K562 (cell line): Measurements from ENCODE around the gene CUL3. TPM values are rescaled to one million over a fixed set of nuclear protein-coding genes. Genes with fewer than 3 reads are reported as not detected.

ENCODE experiments used
- ATAC-seq: fragments of 200-7000 bp; cut with Tn5 transposase; 3 replicates; pipeline ENCODE4 v1.9.1; 2020; ENCODE audit warnings: moderate library complexity
- BruUV-seq: library from RNA; stranded (reverse); fragments of 400-500 nt; replicated peaks from 2 replicates; lab custom pipeline; 2021; lab: Mats Ljungman, UMichigan
- CTCF ChIA-PET: fragments of 300-600 bp; formaldehyde crosslinking; extraction: SDS; loops from one replicate; lab custom pipeline; 2021; ENCODE audit warnings: low intra/inter-chr PET ratio; lab: Yijun Ruan, JAX
- POLR2A ChIA-PET: fragments of 300-600, 350-650 bp; sonication (Branson Sonifier 250); formaldehyde crosslinking; extraction: SDS; loops from one replicate; lab custom pipeline; 2021; ENCODE audit warnings: antibody characterized with exemption, inconsistent platforms; lab: Yijun Ruan, JAX
- DNase-seq, 4 experiments: peaks; one replicate each; pipeline versions ENCODE4 v3.0.0 to v3.0.0-alpha.2; 2011 to 2018; ENCODE audit warnings: low spot score in 3 of 4, mixed read lengths in 3 of 4; ENCODE audit errors: extremely low read depth in 1 of 4
- FAIRE-seq: peaks from 2 replicates; lab custom pipeline; 2011; peaks lifted over from hg19 to GRCh38; lab: Jason Lieb, UNC
- H2AFZ ChIP-seq: 2 replicates; pipeline ENCODE4 v1.6.0; 2011; ENCODE audit warnings: low read depth, low read length, control low read depth, inconsistent platforms
- H3K27ac ChIP-seq: fragments of 200-600 bp; 3 replicates; pipeline ENCODE4 v1.8.0; 2011; ENCODE audit warnings: low read depth, mild to moderate bottlenecking, control low read depth, inconsistent platforms, low read length, moderate library complexity, mixed read lengths; ENCODE audit errors: extremely low read depth
- H3K27me3 ChIP-seq, 2 experiments: fragments of 300-600 bp in 1 of 2; 2 replicates in 1 of 2; 3 replicates in 1 of 2; pipeline versions ENCODE4 v1.6.0 to v1.8.0; 2011; ENCODE audit warnings: inconsistent platforms in 2 of 2, low read length in 2 of 2, mild to moderate bottlenecking in 1 of 2, mixed read lengths in 1 of 2, moderate library complexity in 1 of 2; ENCODE audit not compliant: control insufficient read depth in 2 of 2, insufficient read depth in 2 of 2
- H3K36me3 ChIP-seq: fragments of 300-600 bp; 3 replicates; pipeline ENCODE4 v1.8.0; 2011; ENCODE audit warnings: mild to moderate bottlenecking, low read length, inconsistent platforms; ENCODE audit not compliant: control insufficient read depth, insufficient read depth
- H3K4me1 ChIP-seq, 2 experiments: fragments of 200-600 bp in 1 of 2; replicated peaks in 1 of 2; 2 replicates in 1 of 2; 3 replicates in 1 of 2; pipeline versions ENCODE4 v1.5.1 to v1.8.0; 2011; ENCODE audit warnings: inconsistent platforms in 2 of 2, low read length in 2 of 2, mild to moderate bottlenecking in 1 of 2, mixed read lengths in 1 of 2, moderate library complexity in 1 of 2; ENCODE audit not compliant: control insufficient read depth in 2 of 2, insufficient read depth in 2 of 2
- H3K4me2 ChIP-seq: 2 replicates; pipeline ENCODE4 v1.6.1; 2011; ENCODE audit warnings: low read length, control low read depth, inconsistent platforms, mixed read lengths; ENCODE audit not compliant: insufficient read depth
- H3K4me3 ChIP-seq: fragments of 200-600 bp; sonication (generic), shearing (Covaris generic); 2 replicates; pipeline ENCODE4 v1.5.1; 2016; ENCODE audit warnings: control low read depth, inconsistent platforms
- H3K79me2 ChIP-seq: fragments of 200-600 bp; 3 replicates; pipeline ENCODE4 v1.8.0; 2011; ENCODE audit warnings: low read length, inconsistent platforms; ENCODE audit not compliant: control insufficient read depth, insufficient read depth
- H3K9ac ChIP-seq, 2 experiments: 2 replicates each; pipeline versions ENCODE4 v1.6.0 to v1.6.1; 2011; ENCODE audit warnings: low read depth in 2 of 2, low read length in 2 of 2, control low read depth in 1 of 2, inconsistent platforms in 1 of 2, mild to moderate bottlenecking in 1 of 2, mixed read lengths in 1 of 2; ENCODE audit not compliant: insufficient read depth in 1 of 2
- H3K9me1 ChIP-seq: one replicate; pipeline ENCODE4 v1.6.0; 2011; ENCODE audit warnings: inconsistent platforms, mild to moderate bottlenecking, low read length, moderate library complexity; ENCODE audit not compliant: control insufficient read depth, insufficient read depth
- H3K9me3 ChIP-seq: replicated peaks from 2 replicates; pipeline ENCODE4 v1.5.1; 2011; ENCODE audit warnings: low read depth, low read length, inconsistent platforms; ENCODE audit not compliant: control insufficient read depth, insufficient read depth
- H4K20me1 ChIP-seq: replicated peaks from 2 replicates; pipeline ENCODE4 v1.6.1; 2011; ENCODE audit warnings: low read length, inconsistent platforms, mixed read lengths; ENCODE audit not compliant: control insufficient read depth, insufficient read depth
- CEBPG ChIP-seq, 3 experiments: fragments of 200-800 bp in 1 of 3; sonication (Bioruptor generic) in 1 of 3; sonication (generic) in 1 of 3; formaldehyde crosslinking in 1 of 3; IDR thresholded peaks in 2 of 3; conservative IDR thresholded peaks in 1 of 3; 2 replicates each; pipeline versions ENCODE4 v1.6.1 to v1.8.0; 2016 to 2022; ENCODE audit warnings: missing compliant biosample characterization in 2 of 3, missing genetic modification characterization in 2 of 3, mild to moderate bottlenecking in 1 of 3, missing genetic modification reagents in 1 of 3
- MAFK ChIP-seq: IDR thresholded peaks from 2 replicates; pipeline ENCODE4 v1.6.1; 2011; ENCODE audit warnings: low read length, improper control_type of control experiment
- NUFIP1 ChIP-seq: fragments of 450-650 bp; IDR thresholded peaks from 2 replicates; pipeline ENCODE4 v1.6.1; 2018; ENCODE audit not compliant: partially characterized antibody
- PRMT5 ChIP-seq: sonication (generic); formaldehyde crosslinking; IDR thresholded peaks from 2 replicates; pipeline ENCODE4 v1.5.0; 2020; ENCODE audit warnings: missing genetic modification reagents
- RAD51 ChIP-seq: fragments of 450-650 bp; IDR thresholded peaks from 2 replicates; pipeline ENCODE4 v1.7.1; 2016; ENCODE audit warnings: low read depth, mild to moderate bottlenecking, borderline replicate concordance
- SETDB1 ChIP-seq: IDR thresholded peaks from one replicate; pipeline ENCODE4 v1.6.1; 2012; ENCODE audit warnings: low read length, control low read depth, inconsistent platforms
- SOX6 ChIP-seq: fragments of 450-650 bp; IDR thresholded peaks from 2 replicates; pipeline ENCODE4 v1.6.1; 2014; ENCODE audit warnings: mild to moderate bottlenecking
- TEAD2 ChIP-seq: fragments of 450-650 bp; IDR thresholded peaks from 2 replicates; pipeline ENCODE4 v1.6.1; 2016; ENCODE audit warnings: missing genetic modification characterization, control low read depth, missing compliant biosample characterization
- ZNF232 ChIP-seq: sonication (generic); formaldehyde crosslinking; IDR thresholded peaks from 2 replicates; pipeline ENCODE4 v1.8.0; 2022; ENCODE audit warnings: mild to moderate bottlenecking, missing genetic modification reagents
- ZNF561 ChIP-seq: fragments of 450-650 bp; formaldehyde crosslinking; conservative IDR thresholded peaks from 2 replicates; pipeline ENCODE4 v1.4.0; 2020; ENCODE audit warnings: mild to moderate bottlenecking, moderate library complexity
- ZNF707 ChIP-seq: fragments of 250-450 bp; sonication (Bioruptor Pico); conservative IDR thresholded peaks from 2 replicates; pipeline ENCODE4 v1.8.0; 2022; ENCODE audit warnings: inconsistent platforms, mild to moderate bottlenecking, moderate library complexity
- WGBS: fragments of 100-300 bp; shearing (Covaris generic); methylation state at CpG from one replicate; pipeline ENCODE4 v1.1.6; 2016; ENCODE audit warnings: low coverage, mixed read lengths; ENCODE audit not compliant: insufficient coverage; ENCODE audit errors: missing lambda C conversion rate; 5-methylcytosine and 5-hydroxymethylcytosine counted together
- in situ Hi-C: fragments of 300-500 bp; cut with MboI; formaldehyde crosslinking; loops from 4 replicates; pipeline ENCODE4 v1.15.0; 2018; ENCODE audit warnings: inconsistent platforms, mixed read lengths
- intact Hi-C: fragments of 100-400 bp; cut with micrococcal nuclease; formaldehyde crosslinking; loops from 2 replicates; pipeline ENCODE4 v1.14.2; 2022
- polyA plus RNA-seq, 8 experiments: library from polyadenylated mRNA; depleted of rRNA in 4 of 8; stranded (reverse) in 5 of 8; unstranded in 3 of 8; fragments of >200 nt; fragmentation: Nextera tagmentation in 2 of 8; fragmentation: Illumina TruSeq in 1 of 8; extraction: Ambion mirVana in 2 of 8; extraction: Trizol in 1 of 8; gene quantifications; 2 replicates each; pipeline versions ENCODE4 v1.2.1 to v1.2.3, GENCODE V29; 2011 to 2014; ENCODE audit warnings: inconsistent platforms in 1 of 8, missing spikeins in 1 of 8
- total RNA-seq, 7 experiments: library from RNA; depleted of rRNA in 6 of 7; stranded (reverse); fragments of >200 nt in 6 of 7; fragmentation: Illumina TruSeq in 2 of 7; extraction: Trizol in 2 of 7; gene quantifications; 2 replicates each; pipeline versions ENCODE4 v1.2.1 to v1.2.3, GENCODE V29; 2011 to 2021; ENCODE audit warnings: low replicate concordance in 1 of 7
- TF ChIP-seq, protein P1 (sequence below), 2 experiments: fragments of 150-350 bp in 1 of 2; IDR thresholded peaks; 2 replicates each; pipeline ENCODE4 v1.6.1; 2012 to 2016; ENCODE audit warnings: low read depth in 2 of 2, low read length in 2 of 2, mild to moderate bottlenecking in 1 of 2, moderate library complexity in 1 of 2

Gene CUL3
- total and polyA plus RNA-seq, 9 of the 15 experiments (the other 6 are each of a cell fraction or from before 2014, with no cell fraction given) = 31.5 to 71.9 (median 56.4) TPM

DNA sequence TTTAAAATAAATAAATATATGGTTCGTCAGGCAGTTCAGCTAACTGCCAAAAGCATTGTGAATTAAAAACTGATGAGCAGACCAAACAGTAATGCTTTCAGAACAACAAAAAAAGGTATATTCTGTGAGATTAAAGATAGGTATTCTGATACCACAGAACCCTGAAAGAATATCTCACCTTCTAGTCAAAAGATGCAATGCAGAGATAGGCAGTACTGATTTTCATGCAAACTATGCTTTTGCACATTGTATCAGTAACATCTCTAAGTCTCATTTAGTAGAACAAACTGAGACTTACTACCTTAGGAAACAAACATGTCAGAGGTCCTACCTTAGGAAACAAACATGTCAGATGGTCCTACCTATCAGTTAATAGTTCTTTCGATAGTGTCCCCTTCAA, 32.4 kb downstream of the CUL3 start:
- Histone ChIP-seq H3K4me3 (no peak overlapping the region), H3K27ac (no peak overlapping the region), H3K9me3 (no peaks in the 10 kb centered on the region), H3K4me2 (no peak overlapping the region), H3K4me1 (no peaks in the 10 kb centered on the region), H3K9me1 (no peaks in the 10 kb centered on the region), H3K9ac (no peak overlapping the region), H4K20me1 (0 out of 2 replicates have a peak, but pooled peaks cover 4% of the 10 kb centered on the region), H3K79me2 (peaks cover 44% of the 10 kb centered on the region), H3K36me3 (peaks cover 22% of the 10 kb centered on the region), H3K27me3 (no peaks in the 10 kb centered on the region), H2AFZ (no peak overlapping the region)
- POLR2A ChIA-PET = no interaction called here
- intact Hi-C loops (no loop called here), in situ Hi-C loops (no loop called here)
- FAIRE-seq (no peak), ATAC-seq (no peak), DNase-seq (no peak)
- no TSS peak for BruUV-seq
- 93% methylated on average over 2 of the region's 2 CpGs for WGBS
- no peak for TF ChIP-seq RAD51
- TF ChIP-seq SETDB1 = no peak
- TF ChIP-seq MAFK = no peak
- no peak for TF ChIP-seq PRMT5
- TF ChIP-seq ZNF232 = no peak
- CTCF ChIA-PET = no interaction called here

DNA sequence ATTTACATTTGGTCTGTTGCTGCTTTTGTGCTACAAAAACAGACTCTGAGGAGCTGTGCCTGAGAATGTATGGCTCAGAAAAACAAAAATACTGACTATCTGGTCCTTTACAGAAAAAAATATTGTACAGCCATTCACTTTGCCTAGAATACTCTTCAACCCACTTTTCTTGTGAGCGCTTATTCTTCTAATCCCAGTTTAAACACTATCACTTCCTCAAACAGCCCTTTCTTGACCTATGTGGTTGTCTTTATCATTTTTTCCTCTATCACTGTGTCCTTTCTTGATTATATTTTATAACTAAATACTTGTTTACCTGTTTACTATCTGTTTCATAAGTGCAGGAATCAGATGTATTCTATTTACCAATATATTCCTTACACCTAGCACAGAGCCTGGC, 33.5 kb downstream of the CUL3 start:
- Histone ChIP-seq H2AFZ (no peak overlapping the region), H3K4me2 (no peak overlapping the region), H3K79me2 (peaks cover 42% of the 10 kb centered on the region), H3K27me3 (no peaks in the 10 kb centered on the region), H3K4me1 (no peaks in the 10 kb centered on the region; a peak in 1 of 5 replicates), H3K9me3 (no peaks in the 10 kb centered on the region), H3K36me3 (peaks cover 18% of the 10 kb centered on the region; the same call in 2 of the 3 replicates), H3K9ac (no peak overlapping the region), H3K9me1 (peaks cover 3% of the 10 kb centered on the region), H3K4me3 (no peak overlapping the region), H3K27ac (no peak overlapping the region), H4K20me1 (peaks cover 11% of the 10 kb centered on the region; the same call in 1 of the 2 replicates)
- DNase-seq (no peak), ATAC-seq (no peak), FAIRE-seq (no peak)
- no TSS peak for BruUV-seq
- in situ Hi-C loops = no loop called here
- WGBS = 100% methylated on average over 1 of the region's 1 CpG
- CTCF ChIA-PET = no interaction called here
- intact Hi-C loops = no loop called here
- POLR2A ChIA-PET = interaction anchor here (1.2 kb wide), 1 partner anchor 11 kb away, joined by 4 read pairs; no protein-coding TSS in a partner anchor
- TF ChIP-seq CEBPG (CRISPR knock-in tag; IDR thresholded peaks at IDR 0.05) = no peak
- no peak for TF ChIP-seq CEBPG (tag; conservative IDR thresholded peaks at IDR 0.05 in 1 of 2, IDR thresholded peaks at IDR 0.05 in 1 of 2)
- TF ChIP-seq, protein P1, sequence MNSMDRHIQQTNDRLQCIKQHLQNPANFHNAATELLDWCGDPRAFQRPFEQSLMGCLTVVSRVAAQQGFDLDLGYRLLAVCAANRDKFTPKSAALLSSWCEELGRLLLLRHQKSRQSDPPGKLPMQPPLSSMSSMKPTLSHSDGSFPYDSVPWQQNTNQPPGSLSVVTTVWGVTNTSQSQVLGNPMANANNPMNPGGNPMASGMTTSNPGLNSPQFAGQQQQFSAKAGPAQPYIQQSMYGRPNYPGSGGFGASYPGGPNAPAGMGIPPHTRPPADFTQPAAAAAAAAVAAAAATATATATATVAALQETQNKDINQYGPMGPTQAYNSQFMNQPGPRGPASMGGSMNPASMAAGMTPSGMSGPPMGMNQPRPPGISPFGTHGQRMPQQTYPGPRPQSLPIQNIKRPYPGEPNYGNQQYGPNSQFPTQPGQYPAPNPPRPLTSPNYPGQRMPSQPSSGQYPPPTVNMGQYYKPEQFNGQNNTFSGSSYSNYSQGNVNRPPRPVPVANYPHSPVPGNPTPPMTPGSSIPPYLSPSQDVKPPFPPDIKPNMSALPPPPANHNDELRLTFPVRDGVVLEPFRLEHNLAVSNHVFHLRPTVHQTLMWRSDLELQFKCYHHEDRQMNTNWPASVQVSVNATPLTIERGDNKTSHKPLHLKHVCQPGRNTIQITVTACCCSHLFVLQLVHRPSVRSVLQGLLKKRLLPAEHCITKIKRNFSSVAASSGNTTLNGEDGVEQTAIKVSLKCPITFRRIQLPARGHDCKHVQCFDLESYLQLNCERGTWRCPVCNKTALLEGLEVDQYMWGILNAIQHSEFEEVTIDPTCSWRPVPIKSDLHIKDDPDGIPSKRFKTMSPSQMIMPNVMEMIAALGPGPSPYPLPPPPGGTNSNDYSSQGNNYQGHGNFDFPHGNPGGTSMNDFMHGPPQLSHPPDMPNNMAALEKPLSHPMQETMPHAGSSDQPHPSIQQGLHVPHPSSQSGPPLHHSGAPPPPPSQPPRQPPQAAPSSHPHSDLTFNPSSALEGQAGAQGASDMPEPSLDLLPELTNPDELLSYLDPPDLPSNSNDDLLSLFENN (IDR thresholded peaks at IDR 0.05; ENCODE audit: low read depth in 2 of 2, low read length in 2 of 2) = no peak
- TF ChIP-seq TEAD2 (tag) = no peak
- no peak for TF ChIP-seq MAFK
- TF ChIP-seq ZNF561 (CRISPR knock-in tag) = no peak
- TF ChIP-seq ZNF707 = no peak
- no peak for TF ChIP-seq NUFIP1
- no peak for TF ChIP-seq SOX6
